ENCODE measurements around the gene CYB5B.

CYB5B gene

GRCh38 chr16:69490707-69491324, 66.4 kb downstream of the CYB5B start:
- no peak for DNase-seq

GRCh38 chr16:69494991-69495392, 70.6 kb downstream of the CYB5B start:
- DNase-seq: peak; percentile 68 to 82

- no peak for DNase-seq
These were observed 71.4 kb downstream of the CYB5B start for GRCh38 chr16:69495821-69496220.

GRCh38 chr16:69496376-69496775, 72.0 kb downstream of the CYB5B start:
- no peak for DNase-seq

GRCh38 chr16:69496896-69497295, 72.5 kb downstream of the CYB5B start:
- peak in 1 of 2 donors; percentile 64 for DNase-seq

- DNase-seq: no peak
These were observed 73.6 kb downstream of the CYB5B start for GRCh38 chr16:69497876-69498596.

- no peak for DNase-seq
These were observed 74.5 kb downstream of the CYB5B start for GRCh38 chr16:69498926-69499325.

GRCh38 chr16:69499541-69500230, 75.3 kb downstream of the CYB5B start:
- DNase-seq: no peak

- no peak for DNase-seq
These were observed 76.1 kb downstream of the CYB5B start for GRCh38 chr16:69500496-69500895.

- DNase-seq: peak; percentile 66 to 81
These were observed 77.7 kb downstream of the CYB5B start for GRCh38 chr16:69501956-69502745.

- DNase-seq: no peak
These were observed 78.8 kb downstream of the CYB5B start for GRCh38 chr16:69503244-69503643.

GRCh38 chr16:69508033-69508755, 83.8 kb downstream of the CYB5B start:
- no peak for DNase-seq

GRCh38 chr16:69509125-69509524, 84.7 kb downstream of the CYB5B start:
- DNase-seq: no peak

GRCh38 chr16:69511651-69512050, 87.2 kb downstream of the CYB5B start:
- DNase-seq: peak; percentile 95 to 96

GRCh38 chr16:69513180-69513966, 89.0 kb downstream of the CYB5B start:
- no peak for DNase-seq

GRCh38 chr16:69514356-69514755, 89.9 kb downstream of the CYB5B start:
- peak; percentile 83 to 92 for DNase-seq
